A673 (cell line): ENCODE results near the gene DOK3.

Source experiments
- CTCF ChIP-seq: fragments of 300-800, 200-600 bp; sonication (generic); conservative IDR thresholded peaks from 2 replicates; pipeline ENCODE4 v1.5.1; 2017; ENCODE audit warnings: low read depth, mild to moderate bottlenecking, antibody characterized with exemption, low read length, moderate library complexity, mixed read lengths
- EZH2 ChIP-seq: fragments of 200-600 bp; sonication (generic); IDR thresholded peaks from 2 replicates; pipeline ENCODE4 v1.6.1; 2017; ENCODE audit warnings: borderline replicate concordance, low read depth, mild to moderate bottlenecking, mixed read lengths, antibody characterized with exemption, low read length; ENCODE audit not compliant: poor library complexity, severe bottlenecking

- TF ChIP-seq CTCF = no peak
- no peak for TF ChIP-seq EZH2
Measured at GRCh38 chr5:177508837-177509236, 789 bp downstream of the DOK3 start.
